SKM-1 treated with dmso at 0.1 percent for 144 hours (cell line): ENCODE measurements around the gene CLEC10A.
"Not testable (repeated sequence)": the region's sequence is repeated elsewhere in the genome, so short reads cannot be mapped to it uniquely, and the experiment has no call there.

Experiments used
- DNase-seq: peaks from one replicate; lab custom pipeline; 2025; ENCODE audit not compliant: unreplicated experiment; lab: John Stamatoyannopoulos, UW

CLEC10A gene

GRCh38 chr17:7108981-7109380, 28.9 kb upstream of the CLEC10A start:
- DNase-seq = no peak

- no peak for DNase-seq
Observed at GRCh38 chr17:7108560-7108925, 28.5 kb upstream of the CLEC10A start.

GRCh38 chr17:7107795-7108559, 27.9 kb upstream of the CLEC10A start:
- DNase-seq = no peak

- DNase-seq = no peak
Observed at GRCh38 chr17:7107012-7107754, 27.1 kb upstream of the CLEC10A start.

DNA sequence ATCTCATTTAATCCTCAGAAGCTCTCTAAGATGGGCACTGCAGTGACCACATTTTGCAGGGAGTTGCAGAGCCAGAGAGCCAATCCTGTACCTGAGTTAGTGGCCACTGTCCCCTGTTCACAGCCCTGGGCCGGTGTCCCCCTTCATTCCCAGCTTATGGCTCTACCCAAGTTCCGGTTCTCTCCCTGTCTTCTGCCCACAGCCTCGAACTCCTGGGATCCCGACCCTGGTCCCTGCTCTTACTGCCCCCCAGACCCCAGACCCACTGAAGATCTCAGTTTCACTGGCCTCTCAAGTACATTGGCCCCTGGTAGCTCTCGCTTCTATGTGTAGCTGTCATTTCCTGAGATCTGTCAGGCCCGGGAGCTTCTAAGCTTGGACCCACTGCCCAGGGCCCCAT, 22.4 kb upstream of the CLEC10A start:
- no peak for DNase-seq

DNA sequence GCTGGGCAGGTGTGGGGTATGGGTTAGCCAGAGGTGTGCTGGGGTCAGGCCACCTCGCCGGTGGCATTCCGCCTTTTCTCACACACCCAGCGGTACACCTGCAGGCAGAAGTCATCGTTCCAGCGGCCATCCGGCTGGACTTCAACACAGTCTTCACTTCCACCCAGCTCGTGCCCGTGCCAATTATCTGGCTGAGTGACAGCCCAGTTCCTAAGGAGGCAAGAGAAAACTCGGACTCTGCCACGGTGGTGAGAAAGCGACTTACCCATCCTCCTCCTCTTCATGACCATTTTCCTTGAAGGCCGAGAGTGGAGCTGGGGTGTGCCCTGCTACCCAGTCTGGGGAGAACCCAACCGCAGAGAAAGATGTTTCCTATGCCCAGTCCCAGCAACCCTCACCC, 21.5 kb upstream of the CLEC10A start:
- DNase-seq = no peak

GRCh38 chr17:7100641-7101379, 20.8 kb upstream of the CLEC10A start:
- not testable (repeated sequence) for DNase-seq

DNA sequence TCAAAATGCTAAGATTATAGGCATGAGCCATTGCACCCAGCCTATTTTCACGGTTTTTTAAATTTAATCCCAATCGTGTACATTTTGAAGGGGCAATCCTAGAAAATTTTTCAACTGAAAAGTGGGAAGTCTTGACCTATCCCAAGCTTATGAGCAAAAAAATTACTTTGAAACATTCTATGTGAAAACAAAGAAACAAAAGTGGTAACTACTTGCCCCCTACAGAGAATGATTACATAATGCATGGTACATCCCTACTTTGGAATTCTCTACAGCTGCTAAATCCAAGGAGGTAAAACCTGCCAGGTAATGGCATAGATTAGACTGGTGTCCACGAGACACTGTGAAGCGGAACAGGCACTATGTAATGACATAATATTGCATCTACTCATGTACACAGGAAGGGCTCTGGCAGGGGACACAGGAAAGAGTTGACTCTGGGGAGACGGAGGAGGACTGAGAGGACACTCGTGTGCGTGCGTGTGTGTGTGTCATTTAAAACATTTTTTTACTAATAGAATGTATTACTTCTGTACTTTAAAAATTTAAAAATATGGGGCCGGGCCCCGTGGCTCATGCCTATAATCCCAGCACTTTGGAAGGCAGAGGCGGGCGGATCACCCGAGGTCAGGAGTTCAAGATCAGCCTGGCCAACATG, 18.9 kb upstream of the CLEC10A start:
- no peak for DNase-seq

GRCh38 chr17:7097940-7098339, 17.9 kb upstream of the CLEC10A start:
- DNase-seq = no peak

DNA sequence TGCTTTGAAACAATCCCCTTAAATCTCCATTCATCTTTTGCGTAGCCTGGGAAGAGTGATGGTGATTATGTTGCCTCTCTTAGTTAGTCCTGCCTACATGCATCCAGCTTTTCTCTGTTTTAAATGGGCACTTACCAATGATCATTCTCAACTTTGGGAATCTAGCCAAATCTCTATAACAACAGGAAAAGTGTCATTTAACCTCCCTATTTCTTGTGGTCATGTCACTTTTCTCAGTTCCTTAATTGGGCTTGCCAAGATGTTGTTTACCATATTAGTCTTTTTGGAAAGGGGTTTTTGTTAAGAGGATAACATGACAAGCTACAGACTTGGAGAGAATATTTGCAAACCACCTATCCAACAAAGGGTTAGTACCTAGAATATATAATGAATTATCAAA, 15.6 kb upstream of the CLEC10A start:
- DNase-seq = no peak

- DNase-seq = no peak
Observed at GRCh38 chr17:7094652-7095019, 14.6 kb upstream of the CLEC10A start.

- DNase-seq = not testable (repeated sequence)
Observed at GRCh38 chr17:7091311-7092005, 11.4 kb upstream of the CLEC10A start.

DNA sequence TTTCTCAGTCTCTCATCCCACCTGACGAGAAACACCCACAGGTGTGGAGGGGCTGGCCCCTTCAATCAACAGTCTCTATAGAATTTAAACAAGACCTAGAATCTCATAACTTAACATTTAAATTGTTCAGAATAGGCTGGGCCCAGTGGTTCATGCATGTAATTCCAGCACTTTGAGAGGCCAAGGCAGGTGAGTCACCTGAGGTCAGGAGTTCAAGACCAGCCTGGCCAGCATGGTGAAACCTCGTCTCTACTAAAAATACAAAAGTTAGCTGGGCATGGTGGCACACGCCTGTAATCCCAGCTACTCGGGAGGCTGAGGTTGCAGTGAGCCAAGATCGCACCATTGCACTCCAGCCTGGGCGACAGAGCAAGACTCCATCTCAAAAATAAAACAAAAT, 9.5 kb upstream of the CLEC10A start:
- DNase-seq = not testable (repeated sequence)

- DNase-seq = not testable (repeated sequence)
Observed at GRCh38 chr17:7088442-7088841, 8.4 kb upstream of the CLEC10A start.

GRCh38 chr17:7084088-7084487, 4.0 kb upstream of the CLEC10A start:
- DNase-seq = no peak

DNA sequence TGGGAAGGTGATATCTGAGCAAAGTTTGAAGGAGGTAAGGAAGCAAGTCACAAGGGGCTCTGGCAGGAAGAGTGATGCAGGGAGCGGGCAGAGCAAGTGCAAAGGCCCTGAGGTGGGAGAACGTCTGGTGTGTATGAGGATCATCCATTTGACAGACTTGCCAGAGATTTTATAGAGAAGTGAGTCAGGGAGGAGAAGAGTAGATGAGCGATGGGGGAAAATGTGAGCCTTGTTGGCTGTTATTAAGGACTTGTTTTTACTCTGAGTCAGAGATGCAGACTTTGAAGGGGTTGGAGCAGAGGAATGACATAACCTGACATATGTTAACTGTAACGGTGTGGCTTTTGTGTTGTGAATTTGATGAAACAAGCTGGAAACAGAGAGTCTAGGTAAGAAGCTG, 3.5 kb upstream of the CLEC10A start:
- no peak for DNase-seq

GRCh38 chr17:7081341-7082062, 1.5 kb upstream of the CLEC10A start:
- no peak for DNase-seq

GRCh38 chr17:7080456-7081041, 498 bp upstream of the CLEC10A start:
- no peak for DNase-seq

DNA sequence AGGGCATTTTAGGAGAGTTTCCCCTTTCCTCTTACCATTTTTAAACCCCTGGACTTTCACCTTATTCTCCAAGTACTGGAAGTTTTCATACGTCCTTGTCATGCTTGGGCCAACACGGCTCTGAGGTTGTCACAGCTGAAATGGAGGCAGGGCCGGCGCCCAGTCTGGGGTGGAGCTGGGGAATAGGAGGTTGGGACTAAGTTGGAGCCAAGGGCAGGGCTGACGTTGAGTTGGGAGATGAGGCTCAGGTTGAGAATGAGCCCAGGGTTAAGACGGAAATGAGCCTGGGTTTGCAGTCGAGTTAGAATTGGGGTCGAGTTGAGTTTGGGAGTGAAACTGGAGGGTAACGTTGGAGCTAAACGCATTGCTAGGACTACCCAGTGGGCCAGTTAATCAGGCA, 1.3 kb downstream of the CLEC10A start:
- no peak for DNase-seq
